H1 (cell line): ENCODE data around the gene ACER1. TPM values are rescaled to one million over a fixed set of nuclear protein-coding genes. Genes with fewer than 3 reads are reported as not detected.

Experiments
- CTCF ChIA-PET: fragments of 300-600 bp; sonication (Branson Sonifier 250); formaldehyde crosslinking; loops from one replicate; lab custom pipeline; 2021; ENCODE audit not compliant: partially characterized antibody; lab: Charles Lee
- POLR2A ChIA-PET: fragments of 300-600 bp; sonication (Branson Sonifier 250); formaldehyde crosslinking; loops from one replicate; lab custom pipeline; 2021; ENCODE audit warnings: inconsistent platforms; ENCODE audit not compliant: partially characterized antibody; lab: Charles Lee
- DNase-seq, 2 experiments: peaks; one replicate each; pipeline versions ENCODE4 v3.0.0 to v3.0.0-alpha.2; 2010 to 2022; ENCODE audit warnings: low spot score in 2 of 2, low read depth in 1 of 2, mixed read lengths in 1 of 2
- FAIRE-seq: peaks from 2 replicates; lab custom pipeline; 2011; peaks lifted over from hg19 to GRCh38; lab: Jason Lieb, UNC
- H2AFZ ChIP-seq: 2 replicates; pipeline ENCODE4 v1.8.1; 2012; ENCODE audit warnings: low read length, inconsistent platforms
- H2AK5ac ChIP-seq: 2 replicates; pipeline ENCODE4 v1.6.1; 2013; ENCODE audit warnings: low read depth, low read length
- H2BK120ac ChIP-seq: replicated peaks from 2 replicates; pipeline ENCODE3; 2013; ENCODE audit warnings: low read depth, low read length, inconsistent platforms
- H2BK12ac ChIP-seq: 2 replicates; pipeline ENCODE4 v1.6.1; 2013; ENCODE audit warnings: low read depth, low read length
- H2BK15ac ChIP-seq: 2 replicates; pipeline ENCODE4 v1.6.1; 2013; ENCODE audit warnings: low read length
- H2BK20ac ChIP-seq: 2 replicates; pipeline ENCODE4 v1.6.1; 2013; ENCODE audit warnings: low read length
- H2BK5ac ChIP-seq: 2 replicates; pipeline ENCODE4 v1.6.1; 2013; ENCODE audit warnings: low read depth, low read length
- H3K14ac ChIP-seq: 2 replicates; pipeline ENCODE4 v1.6.1; 2013; ENCODE audit warnings: inconsistent platforms; ENCODE audit not compliant: insufficient read length
- H3K18ac ChIP-seq: 2 replicates; pipeline ENCODE4 v1.6.1; 2013; ENCODE audit warnings: low read length; ENCODE audit errors: extremely low read depth
- H3K23ac ChIP-seq: 2 replicates; pipeline ENCODE4 v1.6.1; 2013; ENCODE audit warnings: inconsistent platforms; ENCODE audit not compliant: insufficient read length
- H3K23me2 ChIP-seq: 2 replicates; pipeline ENCODE4 v1.6.1; 2013; ENCODE audit warnings: low read depth, low read length
- H3K27ac ChIP-seq: 2 replicates; pipeline ENCODE4 v1.6.1; 2011; ENCODE audit warnings: low read depth, low read length, inconsistent platforms
- H3K27me3 ChIP-seq, 4 experiments: replicated peaks in 1 of 4; 1 replicate in 1 of 4; 2 replicates in 3 of 4; pipeline versions ENCODE4 v1.6.1 to v1.8.1; 2011 to 2013; ENCODE audit warnings: low read length in 3 of 4, mild to moderate bottlenecking in 3 of 4, inconsistent platforms in 2 of 4, mixed read lengths in 2 of 4, moderate library complexity in 1 of 4; ENCODE audit not compliant: control insufficient read depth in 3 of 4, insufficient read depth in 3 of 4; ENCODE audit errors: extremely low read depth in 1 of 4
- H3K36me3 ChIP-seq, 4 experiments: 2 replicates each; pipeline versions ENCODE4 v1.6.1 to v1.8.1; 2011 to 2013; ENCODE audit warnings: mild to moderate bottlenecking in 4 of 4, low read length in 3 of 4, moderate library complexity in 2 of 4, control low read depth in 1 of 4, inconsistent platforms in 1 of 4; ENCODE audit not compliant: insufficient read depth in 4 of 4, control insufficient read depth in 2 of 4
- H3K4ac ChIP-seq: replicated peaks from 2 replicates; pipeline ENCODE3; 2013; ENCODE audit warnings: low read length, low read depth, mixed read lengths, inconsistent platforms; ENCODE audit not compliant: insufficient read length
- H3K4me1 ChIP-seq, 4 experiments: replicated peaks in 1 of 4; 1 replicate in 1 of 4; 2 replicates in 3 of 4; pipeline versions ENCODE4 v1.6.1 to v1.8.1; 2011 to 2013; ENCODE audit warnings: low read length in 3 of 4, inconsistent platforms in 2 of 4, mixed read lengths in 1 of 4; ENCODE audit not compliant: insufficient read depth in 4 of 4, control insufficient read depth in 3 of 4
- H3K4me2 ChIP-seq, 2 experiments: 2 replicates each; pipeline versions ENCODE4 v1.6.1 to v1.8.1; 2011 to 2013; ENCODE audit warnings: low read depth in 2 of 2, low read length in 2 of 2, control low read depth in 1 of 2, inconsistent platforms in 1 of 2, mild to moderate bottlenecking in 1 of 2; ENCODE audit not compliant: insufficient read depth in 1 of 2
- H3K4me3 ChIP-seq, 4 experiments: fragments of 200-600, 300-600 bp in 1 of 4; sonication (generic), shearing (Covaris generic), sonication (Bioruptor Twin) in 1 of 4; 2 replicates each; pipeline versions ENCODE4 v1.5.1 to v1.8.1; 2011 to 2016; ENCODE audit warnings: low read length in 4 of 4, low read depth in 3 of 4, control low read depth in 2 of 4, inconsistent platforms in 2 of 4, mild to moderate bottlenecking in 2 of 4, mixed read lengths in 1 of 4, moderate library complexity in 1 of 4; ENCODE audit not compliant: insufficient read depth in 2 of 4; ENCODE audit errors: extremely low read depth in 1 of 4
- H3K56ac ChIP-seq: replicated peaks from 2 replicates; pipeline ENCODE3; 2013; ENCODE audit warnings: low read depth, mild to moderate bottlenecking, mixed read lengths, low read length, inconsistent platforms; ENCODE audit not compliant: insufficient read length
- H3K79me1 ChIP-seq: 2 replicates; pipeline ENCODE4 v1.6.1; 2013; ENCODE audit warnings: low read depth, low read length, control low read depth
- H3K79me2 ChIP-seq, 2 experiments: 2 replicates each; pipeline versions ENCODE4 v1.6.1 to v1.8.1; 2012 to 2013; ENCODE audit warnings: low read length in 2 of 2, mild to moderate bottlenecking in 2 of 2, inconsistent platforms in 1 of 2; ENCODE audit not compliant: insufficient read depth in 2 of 2, control insufficient read depth in 1 of 2
- H3K9ac ChIP-seq, 4 experiments: replicated peaks in 1 of 4; 1 replicate in 1 of 4; 2 replicates in 3 of 4; pipeline versions ENCODE4 v1.6.1 to v1.8.1; 2011 to 2013; ENCODE audit warnings: low read depth in 3 of 4, low read length in 3 of 4, control low read depth in 2 of 4, mild to moderate bottlenecking in 2 of 4, moderate library complexity in 2 of 4, inconsistent platforms in 1 of 4; ENCODE audit errors: extremely low read depth in 1 of 4
- H3K9me3 ChIP-seq, 2 experiments: 2 replicates each; pipeline versions ENCODE4 v1.6.1 to v1.8.1; 2012 to 2013; ENCODE audit warnings: mild to moderate bottlenecking in 2 of 2, moderate library complexity in 2 of 2, control low read depth in 1 of 2, inconsistent platforms in 1 of 2, low read depth in 1 of 2, low read length in 1 of 2, mixed read lengths in 1 of 2; ENCODE audit not compliant: insufficient read depth in 2 of 2
- H4K20me1 ChIP-seq, 2 experiments: replicated peaks in 1 of 2; 2 replicates each; pipeline versions ENCODE3 to v1.8.1; 2011 to 2013; ENCODE audit warnings: inconsistent platforms in 2 of 2, low read length in 2 of 2, mild to moderate bottlenecking in 1 of 2; ENCODE audit not compliant: insufficient read depth in 2 of 2, control insufficient read depth in 1 of 2
- H4K5ac ChIP-seq: 2 replicates; pipeline ENCODE4 v1.6.1; 2013; ENCODE audit warnings: low read length, low read depth, mixed read lengths, inconsistent platforms; ENCODE audit not compliant: insufficient read length
- H4K8ac ChIP-seq: 2 replicates; pipeline ENCODE4 v1.8.0; 2013; ENCODE audit warnings: mild to moderate bottlenecking, moderate library complexity, low read length, inconsistent platforms; ENCODE audit not compliant: insufficient read depth; ENCODE audit errors: extremely low read depth
- H4K91ac ChIP-seq: replicated peaks from 2 replicates; pipeline ENCODE3; 2013; ENCODE audit warnings: low read length, mixed read lengths, inconsistent platforms; ENCODE audit not compliant: insufficient read length
- RBBP5 ChIP-seq: IDR thresholded peaks from 2 replicates; pipeline ENCODE4 v1.7.1; 2012; ENCODE audit warnings: low read depth, mild to moderate bottlenecking, inconsistent platforms, low read length, moderate library complexity, borderline replicate concordance
- WGBS, 2 experiments: shearing (Covaris generic) in 1 of 2; methylation state at CpG; one replicate each; pipeline versions ENCODE4 v1.1.6 to v1.1.7; 2013 to 2015; ENCODE audit warnings: low lambda C conversion rate in 2 of 2, mixed read lengths in 2 of 2, inconsistent platforms in 1 of 2, low coverage in 1 of 2, missing lambda C conversion rate in 1 of 2; ENCODE audit not compliant: insufficient replicate concordance in 2 of 2, insufficient coverage in 1 of 2, insufficient read length in 1 of 2; ENCODE audit errors: extremely low coverage in 1 of 2, missing lambda C conversion rate in 1 of 2; 5-methylcytosine and 5-hydroxymethylcytosine counted together
- polyA plus RNA-seq, 7 experiments: library from polyadenylated mRNA; depleted of rRNA in 3 of 7; stranded (reverse) in 5 of 7; unstranded in 2 of 7; fragments of >200 nt in 5 of 7; fragments of 200-250 nt in 2 of 7; gene quantifications; 1 replicate in 5 of 7; 2 replicates in 1 of 7; 4 replicates in 1 of 7; pipeline versions ENCODE4 v1.2.1 to v1.2.3, GENCODE V29; 2011 to 2013; ENCODE audit warnings: missing spikeins in 2 of 7, mixed read lengths in 2 of 7
- total RNA-seq: library from RNA; stranded (reverse); fragmentation: NEBNext Ultra II Directional; extraction: Animal tissue kit (Norgen Biotek cat#: 25700); gene quantifications from 2 replicates; pipeline ENCODE4 v1.2.1, GENCODE V29; 2021

ACER1 gene
- total and polyA plus RNA-seq, 2 of the 8 experiments (the other 6 are each of a cell fraction or from before 2014, with no cell fraction given): 0.05 TPM; not detected in 1

DNA sequence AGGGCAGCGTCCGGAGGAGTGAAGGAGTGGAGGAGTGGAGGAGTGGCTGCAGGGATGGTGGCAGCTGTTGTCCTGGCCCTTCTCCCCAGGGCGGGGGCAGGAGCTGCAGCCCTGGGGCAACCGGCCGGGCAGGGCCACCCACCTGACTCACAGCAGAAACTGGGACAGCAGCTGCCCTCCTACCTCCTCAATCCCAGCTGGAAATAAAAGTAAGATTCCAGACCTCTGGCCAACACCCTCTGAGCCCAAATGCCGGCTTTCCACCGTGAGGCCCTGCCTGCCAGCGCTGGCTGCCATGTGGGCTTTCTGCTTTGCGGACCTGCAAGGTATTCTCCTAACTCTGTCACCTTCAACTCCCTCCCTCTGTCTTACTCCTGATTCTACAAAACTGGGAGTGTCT, 24.6 kb upstream of the ACER1 start:
- Histone ChIP-seq H3K23ac (no peak overlapping the region), H3K9me3 (peaks cover 0 to 4% of the 10 kb centered on the region in 2 experiments; a peak in 1 of 4 replicates), H4K5ac (no peak overlapping the region), H3K79me2 (peaks cover 0 to 6% of the 10 kb centered on the region in 2 experiments; a peak in 2 of 4 replicates), H3K18ac (no peak overlapping the region), H4K91ac (no peak overlapping the region), H2BK12ac (peak overlapping the region; percentile 50; the same call in 1 of the 2 replicates), H2AK5ac (no peak overlapping the region), H3K79me1 (peaks cover 4% of the 10 kb centered on the region), H3K4me3 (no peak overlapping the region), H4K20me1 (no peaks in the 10 kb centered on the region), H3K4ac (no peak overlapping the region), H3K36me3 (no peaks in the 10 kb centered on the region), H3K4me2 (no peak overlapping the region), H3K23me2 (peaks cover 5% of the 10 kb centered on the region; the same call in 1 of the 2 replicates), H2BK5ac (no peak overlapping the region), H3K9ac (no peak overlapping the region), H2BK120ac (no peak overlapping the region), H2BK15ac (no peak overlapping the region), H3K56ac (no peak overlapping the region), H2BK20ac (no peak overlapping the region), H3K27me3 (no peaks in the 10 kb centered on the region), H3K27ac (no peak overlapping the region), H2AFZ (no peak overlapping the region), H3K14ac (no peak overlapping the region), H4K8ac (peak overlapping the region; percentile 51), H3K4me1 (peaks cover 0 to 2% (median 1%) of the 10 kb centered on the region in 4 experiments; a peak in 2 of 7 replicates)
- no peak for FAIRE-seq
- ChIA-PET CTCF (interaction anchor here (0.6 to 1.5 kb wide), 3 partner anchors 79 to 430 kb away, joined by 3 to 5 read pairs (median 3); no protein-coding TSS in a partner anchor), POLR2A (no interaction called here)
- DNase-seq: no peak
- TF ChIP-seq RBBP5: no peak
- 81% methylated on average over 9 of the region's 9 CpGs; no CpG with 5 or more reads in 1 of the 2 experiments for WGBS, 2 experiments
